ENCODE data around the gene ASPM. TPM values are rescaled to one million over a fixed set of nuclear protein-coding genes. Genes with fewer than 3 reads are reported as not detected.
"Not testable (repeated sequence)": the region's sequence is repeated elsewhere in the genome, so short reads cannot be mapped to it uniquely, and the experiment has no call there.

The ASPM gene
- total RNA-seq, 1 donor from 2014 or later = 146 TPM

- Histone ChIP-seq H3K9ac (no peak overlapping the region), H3K4me2 (no peak overlapping the region), H3F3A (ENCODE audit: low read depth) (no peaks in the 10 kb centered on the region), H3K27me3 (no peaks in the 10 kb centered on the region), H3K27ac (no peak overlapping the region), H4K20me1 (ENCODE audit: low read depth) (no peaks in the 10 kb centered on the region), H3K4me1 (no peaks in the 10 kb centered on the region), H2AFZ (replicated peaks) (no peak overlapping the region), H3K36me3 (peaks cover 44% of the 10 kb centered on the region), H3K9me3 (ENCODE audit: low read depth) (peaks cover 13% of the 10 kb centered on the region), H3K4me3 (no peak overlapping the region), H3K79me2 (ENCODE audit: low read depth) (no peaks in the 10 kb centered on the region)
- Mint-ChIP-seq H3K27ac (no peak overlapping the region), H3K27me3 (ENCODE audit: insufficient read depth, low read depth) (no peaks in the 10 kb centered on the region), H3K36me3 (peaks cover 48% of the 10 kb centered on the region), H3K9me3 (peaks cover 9% of the 10 kb centered on the region), H3K4me3 (no peak overlapping the region), H3K4me1 (peaks cover 4% of the 10 kb centered on the region)
- no peak for DNase-seq (ENCODE audit: low spot score)
- TF ChIP-seq EZH2 (IDR thresholded peaks at IDR 0.05) = no peak
- TF ChIP-seq EZH2phosphoT487 (IDR thresholded peaks at IDR 0.05) = no peak
- TF ChIP-seq CTCF (IDR thresholded peaks at IDR 0.05) = no peak
Measured at GRCh38 chr1:197101978-197102377, 44.5 kb downstream of the ASPM start.

- peaks cover 9% of the 10 kb centered on the region for H3K9me3 Mint-ChIP-seq
- H3K9ac ChIP-seq = no peak overlapping the region
- no peaks in the 10 kb centered on the region for H3K27me3 Mint-ChIP-seq (ENCODE audit: insufficient read depth, low read depth)
- no peak overlapping the region for H3K27ac Mint-ChIP-seq
- no peak for DNase-seq (ENCODE audit: low spot score)
- peaks cover 4% of the 10 kb centered on the region for H3K4me1 Mint-ChIP-seq
- H3K4me3 ChIP-seq = no peak overlapping the region
- no peak overlapping the region for H3K27ac ChIP-seq
- TF ChIP-seq EZH2phosphoT487 (IDR thresholded peaks at IDR 0.05) (no peak), CTCF (IDR thresholded peaks at IDR 0.05) (no peak), EZH2 (IDR thresholded peaks at IDR 0.05) (no peak)
- H3K4me1 ChIP-seq = no peaks in the 10 kb centered on the region
- no peaks in the 10 kb centered on the region for H4K20me1 ChIP-seq (ENCODE audit: low read depth)
- no peaks in the 10 kb centered on the region for H3K79me2 ChIP-seq (ENCODE audit: low read depth)
- H3K4me2 ChIP-seq = no peak overlapping the region
- H3K27me3 ChIP-seq = no peaks in the 10 kb centered on the region
- H3K4me3 Mint-ChIP-seq = no peak overlapping the region
- no peaks in the 10 kb centered on the region for H3F3A ChIP-seq (ENCODE audit: low read depth)
- H3K36me3 Mint-ChIP-seq = peaks cover 38% of the 10 kb centered on the region
- H3K36me3 ChIP-seq = peaks cover 34% of the 10 kb centered on the region
- no peak overlapping the region for H2AFZ ChIP-seq (replicated peaks)
- H3K9me3 ChIP-seq (ENCODE audit: low read depth) = peaks cover 13% of the 10 kb centered on the region
Measured at GRCh38 chr1:197100677-197101076, 45.8 kb downstream of the ASPM start.

- Mint-ChIP-seq H3K4me3 (no peak overlapping the region), H3K27me3 (ENCODE audit: insufficient read depth, low read depth) (no peaks in the 10 kb centered on the region), H3K4me1 (peaks cover 4% of the 10 kb centered on the region), H3K9me3 (peaks cover 9% of the 10 kb centered on the region), H3K36me3 (peaks cover 36% of the 10 kb centered on the region), H3K27ac (no peak overlapping the region)
- H3F3A ChIP-seq (ENCODE audit: low read depth) = no peaks in the 10 kb centered on the region
- H4K20me1 ChIP-seq (ENCODE audit: low read depth) = no peaks in the 10 kb centered on the region
- H3K4me3 ChIP-seq = no peak overlapping the region
- H3K4me2 ChIP-seq = no peak overlapping the region
- H2AFZ ChIP-seq (replicated peaks) = no peak overlapping the region
- no peak for TF ChIP-seq EZH2 (IDR thresholded peaks at IDR 0.05)
- no peak for TF ChIP-seq CTCF (IDR thresholded peaks at IDR 0.05)
- no peak for TF ChIP-seq EZH2phosphoT487 (IDR thresholded peaks at IDR 0.05)
- no peaks in the 10 kb centered on the region for H3K79me2 ChIP-seq (ENCODE audit: low read depth)
- H3K27ac ChIP-seq = no peak overlapping the region
- H3K9ac ChIP-seq = no peak overlapping the region
- H3K4me1 ChIP-seq = no peaks in the 10 kb centered on the region
- H3K36me3 ChIP-seq = peaks cover 32% of the 10 kb centered on the region
- H3K9me3 ChIP-seq (ENCODE audit: low read depth) = peaks cover 13% of the 10 kb centered on the region
- no peaks in the 10 kb centered on the region for H3K27me3 ChIP-seq
- DNase-seq (ENCODE audit: low spot score) = no peak
Measured at GRCh38 chr1:197099444-197099843, 47.0 kb downstream of the ASPM start.

- H3K36me3 Mint-ChIP-seq = peaks cover 21% of the 10 kb centered on the region
- not testable (repeated sequence) for H3K27me3 ChIP-seq; H3K79me2 ChIP-seq (ENCODE audit: low read depth); H3K27me3 Mint-ChIP-seq (ENCODE audit: insufficient read depth, low read depth); H3K4me3 Mint-ChIP-seq; H3K4me1 Mint-ChIP-seq; H3K4me3 ChIP-seq; H4K20me1 ChIP-seq (ENCODE audit: low read depth); H3K27ac Mint-ChIP-seq; H3K4me1 ChIP-seq; H3K9me3 ChIP-seq (ENCODE audit: low read depth); H3F3A ChIP-seq (ENCODE audit: low read depth); H2AFZ ChIP-seq (replicated peaks); H3K27ac ChIP-seq; H3K9ac ChIP-seq; H3K4me2 ChIP-seq; H3K9me3 Mint-ChIP-seq
- peaks cover 33% of the 10 kb centered on the region for H3K36me3 ChIP-seq
- peak; percentile 11 for DNase-seq (ENCODE audit: low spot score)
Measured at GRCh38 chr1:197096971-197097370, 49.5 kb downstream of the ASPM start.
